Embryonic facial prominence (tissue), 1 donor: ENCODE results near the gene ODR4.
"Not testable (repeated sequence)": the region's sequence is repeated elsewhere in the genome, so short reads cannot be mapped to it uniquely, and the experiment has no call there.

Experiments
- DNase-seq: peaks from one replicate; pipeline ENCODE4 v3.0.0-alpha.2; 2016; ENCODE audit errors: extremely low spot score

ODR4 gene

GRCh38 chr1:186421446-186421845, 45.8 kb downstream of the ODR4 start:
- no peak for DNase-seq

GRCh38 chr1:186424539-186424938, 48.9 kb downstream of the ODR4 start:
- no peak for DNase-seq

- DNase-seq, result no peak
These were observed 50.5 kb downstream of the ODR4 start for GRCh38 chr1:186426118-186426517.

DNA sequence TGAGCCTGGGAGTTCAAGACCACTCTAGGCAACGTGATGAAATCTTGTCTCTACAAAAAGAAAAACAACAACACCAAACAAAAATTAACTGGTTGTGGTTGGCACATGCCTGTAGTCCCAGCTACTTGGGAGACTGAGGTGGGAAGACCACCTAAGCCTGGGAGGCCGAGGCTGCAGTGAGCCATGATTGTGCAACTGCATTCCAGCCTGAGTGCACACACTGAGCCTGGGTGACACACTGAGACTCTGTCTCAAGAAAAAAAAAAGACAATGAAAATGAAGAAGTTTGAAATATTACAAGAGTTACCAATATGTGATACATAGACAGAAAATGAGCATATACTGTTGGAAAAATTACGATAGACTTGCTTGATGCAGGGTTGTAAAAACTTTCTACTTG, 53.4 kb downstream of the ODR4 start:
- no peak for DNase-seq

DNA sequence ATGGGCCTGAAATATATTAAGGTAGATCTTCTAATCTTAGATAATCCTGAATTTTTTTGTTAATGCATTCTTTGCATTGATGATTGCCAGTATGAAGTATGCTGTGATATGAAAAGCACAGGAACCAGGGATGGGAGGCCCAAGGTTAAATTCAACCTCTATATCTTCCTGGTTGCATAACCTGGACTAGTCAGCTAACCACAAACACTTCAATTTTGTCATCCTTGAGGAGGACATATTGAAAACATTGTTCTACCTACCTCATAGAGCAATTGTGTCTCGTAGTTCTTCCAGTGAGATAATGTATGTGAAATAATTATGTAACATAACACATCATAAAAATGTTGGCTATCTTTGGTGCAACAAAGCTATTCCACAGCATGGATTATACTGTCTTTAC, 59.7 kb downstream of the ODR4 start:
- DNase-seq, result no peak

- DNase-seq, result no peak
These were observed 62.9 kb downstream of the ODR4 start for GRCh38 chr1:186438567-186438966.

GRCh38 chr1:186440584-186440983, 64.9 kb downstream of the ODR4 start:
- no peak for DNase-seq

- DNase-seq, result no peak
These were observed 67.2 kb downstream of the ODR4 start for GRCh38 chr1:186442651-186443375.

- no peak for DNase-seq
These were observed 68.0 kb downstream of the ODR4 start for GRCh38 chr1:186443638-186444037.

DNA sequence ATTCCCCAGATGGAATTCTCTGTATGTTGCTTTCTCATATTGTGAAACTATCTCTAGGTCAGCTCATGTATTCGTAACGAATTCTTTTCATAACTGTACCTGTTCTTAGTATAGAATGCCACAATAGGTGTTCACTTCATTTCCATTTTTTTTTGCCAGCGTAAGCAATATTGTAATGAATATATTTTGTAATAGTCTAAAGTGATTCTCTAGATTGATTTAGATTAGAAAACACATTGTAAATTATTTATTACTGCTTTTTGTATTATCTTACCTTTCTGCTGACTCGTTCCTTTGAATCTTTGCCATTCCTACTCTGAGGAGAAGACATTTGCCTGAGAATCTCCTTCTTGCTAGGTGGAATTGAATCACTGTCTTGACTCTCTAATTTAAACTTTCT, 70.5 kb downstream of the ODR4 start:
- DNase-seq, result no peak

- DNase-seq, result no peak
These were observed 79.3 kb downstream of the ODR4 start for GRCh38 chr1:186454981-186455380.

DNA sequence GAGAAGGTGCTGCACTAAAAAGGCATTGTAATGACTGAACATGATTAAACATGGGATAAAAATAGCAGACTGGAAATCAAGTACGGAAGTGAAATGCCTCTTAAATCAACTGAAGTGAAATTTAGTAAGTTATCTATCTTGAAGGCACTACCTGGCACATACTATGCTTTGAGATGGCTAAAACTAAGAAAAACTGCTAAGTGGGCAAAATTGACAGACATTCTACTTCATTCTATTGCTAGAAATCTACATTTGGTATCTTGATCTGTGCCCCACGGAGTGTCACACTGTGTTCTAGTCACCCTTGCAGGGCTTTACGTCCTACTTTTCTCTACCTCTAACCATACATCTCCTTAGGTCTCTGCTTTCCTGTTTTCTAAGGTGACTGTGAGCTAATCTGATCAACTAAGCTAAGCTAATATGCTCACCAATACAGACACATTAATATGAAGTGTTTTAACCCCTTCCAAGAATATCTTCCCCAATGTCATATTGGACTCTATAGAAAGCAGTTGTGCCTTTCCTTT, 81.2 kb downstream of the ODR4 start:
- DNase-seq, result no peak

- not testable (repeated sequence) for DNase-seq
These were observed 83.5 kb downstream of the ODR4 start for GRCh38 chr1:186459161-186459560.

GRCh38 chr1:186461014-186461413, 85.4 kb downstream of the ODR4 start, which contains the start of gene PDC:
PDC (minus strand) TSS chr1:186461114; CDS start chr1:186449459, 11,655 bp downstream.
- no peak for DNase-seq

GRCh38 chr1:186463511-186463910, 87.9 kb downstream of the ODR4 start:
- no peak for DNase-seq

DNA sequence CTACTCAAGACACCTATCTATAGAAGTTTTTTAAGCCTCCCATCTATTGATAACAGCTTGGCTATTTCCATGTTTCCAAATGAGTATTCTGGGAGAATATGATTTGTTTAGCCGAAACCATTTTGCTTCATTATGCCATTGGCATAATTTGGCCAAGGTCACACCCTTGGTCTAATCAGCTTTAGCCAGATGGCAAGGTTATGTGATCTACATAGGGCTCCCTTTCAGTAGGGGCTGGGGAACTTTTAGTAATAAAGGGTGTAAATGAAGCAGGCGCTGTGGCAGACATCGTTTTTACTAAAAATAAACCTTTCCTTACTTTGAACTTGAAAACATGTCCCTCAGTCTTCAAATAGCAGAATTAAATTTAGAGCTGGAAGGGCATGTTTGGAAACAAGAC, 88.3 kb downstream of the ODR4 start:
- no peak for DNase-seq

DNA sequence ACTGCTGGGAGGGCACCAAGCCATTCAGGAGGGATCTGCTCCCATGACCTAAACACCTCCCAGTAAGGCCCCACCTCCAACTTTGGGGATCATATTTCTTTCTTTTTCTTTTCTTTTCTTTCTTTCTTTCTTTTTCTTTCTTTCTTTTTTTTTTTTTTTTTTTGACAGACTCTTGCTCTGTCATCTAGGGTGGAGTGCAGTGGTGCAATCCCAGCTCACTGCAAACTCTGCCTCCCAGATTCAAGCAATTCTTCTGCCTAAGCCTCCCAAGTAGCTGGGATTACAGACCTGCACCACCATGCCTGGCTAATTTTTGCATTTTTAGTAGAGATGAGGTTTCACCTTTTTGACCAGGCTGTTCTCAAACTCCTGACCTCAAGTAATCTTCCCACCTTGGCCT, 89.9 kb downstream of the ODR4 start:
- not testable (repeated sequence) for DNase-seq

DNA sequence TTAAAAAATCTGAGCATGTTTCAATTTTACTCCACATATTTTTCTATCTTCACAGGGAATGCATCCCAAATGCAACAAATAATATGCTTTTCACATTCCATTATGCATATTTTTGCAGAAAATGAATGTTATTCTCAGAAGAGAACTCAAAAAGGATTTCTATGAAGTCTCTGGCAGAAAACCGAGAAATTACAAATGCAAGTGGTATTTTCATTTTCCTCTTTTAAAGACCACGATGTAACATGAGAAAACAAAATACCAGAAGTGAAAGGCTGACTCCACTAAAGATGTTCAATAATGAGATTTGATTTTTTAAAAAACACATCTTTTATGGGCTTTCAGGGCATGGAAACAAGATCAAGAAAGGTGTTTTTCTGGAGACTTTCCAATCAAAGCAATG, 90.3 kb downstream of the ODR4 start:
- DNase-seq, result no peak
